Vagina (tissue), 2 donors: ENCODE data around the gene VIL1. TPM values are rescaled to one million over a fixed set of nuclear protein-coding genes. Genes with fewer than 3 reads are reported as not detected.

ENCODE experiments used
- DNase-seq, 2 donors: peaks; one replicate each; pipeline ENCODE4 v3.0.0-alpha.2; 2017; ENCODE audit errors: extremely low spot score in 2 of 2
- H3K27ac ChIP-seq: fragments of 200-600 bp; sonication (generic); one replicate; pipeline ENCODE4 v1.5.1; 2019
- H3K27me3 ChIP-seq: fragments of 200-600 bp; sonication (generic); one replicate; pipeline ENCODE4 v1.5.1; 2019
- H3K36me3 ChIP-seq, 2 donors: fragments of 200-600 bp; sonication (generic); one replicate each; pipeline ENCODE4 v1.5.1; 2017 to 2019
- H3K4me1 ChIP-seq: fragments of 200-600 bp; sonication (generic); one replicate; pipeline ENCODE4 v1.5.1; 2019
- H3K4me3 ChIP-seq, 2 donors: fragments of 200-600 bp; sonication (generic); 1 replicate in 1 of 2; 2 replicates in 1 of 2; pipeline ENCODE4 v1.5.1; 2016 to 2019
- H3K9me3 ChIP-seq: fragments of 200-600 bp; sonication (generic); one replicate; pipeline ENCODE4 v1.5.1; 2019
- POLR2A ChIP-seq, 2 donors: fragments of 450-650 bp; IDR thresholded peaks; one replicate each; pipeline ENCODE4 v1.6.1; 2017; ENCODE audit warnings: antibody characterized with exemption in 2 of 2, mild to moderate bottlenecking in 2 of 2, moderate library complexity in 2 of 2
- POLR2AphosphoS5 ChIP-seq, 2 donors: sonication (generic); formaldehyde crosslinking; IDR thresholded peaks; one replicate each; pipeline ENCODE4 v1.9.0; 2017; ENCODE audit warnings: antibody characterized with exemption in 2 of 2, mild to moderate bottlenecking in 2 of 2, low read depth in 1 of 2; ENCODE audit not compliant: insufficient read depth in 1 of 2
- intact Hi-C: fragments of 100-400 bp; cut with DNase I; formaldehyde crosslinking; loops from one replicate; pipeline ENCODE4 v1.15.1; 2023
- total RNA-seq: library from RNA; depleted of rRNA; stranded (reverse); fragments of >200 nt; gene quantifications from one replicate; pipeline ENCODE4 v1.2.3, GENCODE V29; 2016
- TF ChIP-seq, protein P1 (sequence below), 3 experiments: fragments of 450-650 bp in 2 of 3; fragments of 200-600 bp in 1 of 3; sonication (generic) in 1 of 3; IDR thresholded peaks; one replicate each; pipeline ENCODE4 v1.5.1; 2017 to 2019; ENCODE audit warnings: antibody characterized with exemption in 3 of 3, mild to moderate bottlenecking in 2 of 3, moderate library complexity in 2 of 3

The VIL1 gene
- total RNA-seq, 1 donor from 2014 or later: not detected

DNA sequence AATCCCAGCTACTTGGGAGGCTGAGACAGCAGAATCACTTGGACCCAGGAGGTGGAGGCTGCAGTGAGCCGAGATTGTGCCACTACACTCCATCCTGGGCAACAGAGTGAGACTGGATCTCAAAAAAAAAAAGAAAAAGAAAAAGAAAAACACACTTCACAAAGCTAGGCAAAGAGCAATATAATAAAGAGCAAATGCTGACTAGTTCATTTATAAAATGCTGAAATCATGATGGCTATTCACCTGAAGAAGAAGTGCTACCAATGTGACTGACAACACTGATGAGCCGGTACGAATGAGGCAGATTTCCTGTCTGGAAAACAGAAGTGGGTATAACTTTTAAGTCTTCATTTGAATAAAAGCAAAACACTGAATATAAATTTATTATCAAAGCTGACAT is 37.9 kb downstream of the VIL1 start:
- DNase-seq: no peak
- Histone ChIP-seq H3K36me3 (peaks cover 0 to 48% of the 10 kb centered on the region in 2 donors), H3K27ac (no peak overlapping the region), H3K4me3 (no peak overlapping the region), H3K27me3 (no peaks in the 10 kb centered on the region), H3K9me3 (no peaks in the 10 kb centered on the region), H3K4me1 (no peaks in the 10 kb centered on the region)
- TF ChIP-seq POLR2A (IDR thresholded peaks at IDR 0.05) (no peak), POLR2AphosphoS5 (IDR thresholded peaks at IDR 0.05; ENCODE audit: insufficient read depth in 1 of 2, low read depth in 1 of 2) (no peak)
- TF ChIP-seq, protein P1, sequence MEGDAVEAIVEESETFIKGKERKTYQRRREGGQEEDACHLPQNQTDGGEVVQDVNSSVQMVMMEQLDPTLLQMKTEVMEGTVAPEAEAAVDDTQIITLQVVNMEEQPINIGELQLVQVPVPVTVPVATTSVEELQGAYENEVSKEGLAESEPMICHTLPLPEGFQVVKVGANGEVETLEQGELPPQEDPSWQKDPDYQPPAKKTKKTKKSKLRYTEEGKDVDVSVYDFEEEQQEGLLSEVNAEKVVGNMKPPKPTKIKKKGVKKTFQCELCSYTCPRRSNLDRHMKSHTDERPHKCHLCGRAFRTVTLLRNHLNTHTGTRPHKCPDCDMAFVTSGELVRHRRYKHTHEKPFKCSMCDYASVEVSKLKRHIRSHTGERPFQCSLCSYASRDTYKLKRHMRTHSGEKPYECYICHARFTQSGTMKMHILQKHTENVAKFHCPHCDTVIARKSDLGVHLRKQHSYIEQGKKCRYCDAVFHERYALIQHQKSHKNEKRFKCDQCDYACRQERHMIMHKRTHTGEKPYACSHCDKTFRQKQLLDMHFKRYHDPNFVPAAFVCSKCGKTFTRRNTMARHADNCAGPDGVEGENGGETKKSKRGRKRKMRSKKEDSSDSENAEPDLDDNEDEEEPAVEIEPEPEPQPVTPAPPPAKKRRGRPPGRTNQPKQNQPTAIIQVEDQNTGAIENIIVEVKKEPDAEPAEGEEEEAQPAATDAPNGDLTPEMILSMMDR (IDR thresholded peaks at IDR 0.05): no peak
- intact Hi-C loops: no loop called here

DNA sequence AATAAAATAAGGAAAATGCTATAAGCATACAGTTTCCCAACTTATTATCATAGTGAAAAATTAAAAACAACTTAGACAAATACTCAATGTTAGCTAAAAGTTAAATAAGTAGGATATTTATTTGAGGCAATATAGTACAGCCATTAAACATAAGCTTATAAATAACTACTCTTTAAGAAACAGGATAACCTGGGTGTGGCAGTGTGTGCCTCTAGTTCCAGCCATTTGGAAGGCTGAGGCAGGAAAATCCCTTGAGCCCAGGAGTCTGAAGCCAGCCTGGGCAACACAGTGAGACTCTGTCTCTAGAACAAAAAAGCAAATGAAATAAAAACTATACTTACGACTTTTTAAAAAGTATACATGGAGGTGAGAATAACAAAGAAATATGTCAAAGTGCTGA is 39.7 kb downstream of the VIL1 start:
- TF ChIP-seq POLR2A (IDR thresholded peaks at IDR 0.05): no peak
- no peak for TF ChIP-seq POLR2AphosphoS5 (IDR thresholded peaks at IDR 0.05; ENCODE audit: insufficient read depth in 1 of 2, low read depth in 1 of 2)
- TF ChIP-seq, protein P1 (IDR thresholded peaks at IDR 0.05): no peak
- intact Hi-C loops: no loop called here
- Histone ChIP-seq H3K27me3 (no peaks in the 10 kb centered on the region), H3K36me3 (peaks cover 0 to 34% of the 10 kb centered on the region in 2 donors), H3K4me3 (no peak overlapping the region), H3K9me3 (no peaks in the 10 kb centered on the region), H3K27ac (no peak overlapping the region), H3K4me1 (no peaks in the 10 kb centered on the region)
- no peak for DNase-seq

DNA sequence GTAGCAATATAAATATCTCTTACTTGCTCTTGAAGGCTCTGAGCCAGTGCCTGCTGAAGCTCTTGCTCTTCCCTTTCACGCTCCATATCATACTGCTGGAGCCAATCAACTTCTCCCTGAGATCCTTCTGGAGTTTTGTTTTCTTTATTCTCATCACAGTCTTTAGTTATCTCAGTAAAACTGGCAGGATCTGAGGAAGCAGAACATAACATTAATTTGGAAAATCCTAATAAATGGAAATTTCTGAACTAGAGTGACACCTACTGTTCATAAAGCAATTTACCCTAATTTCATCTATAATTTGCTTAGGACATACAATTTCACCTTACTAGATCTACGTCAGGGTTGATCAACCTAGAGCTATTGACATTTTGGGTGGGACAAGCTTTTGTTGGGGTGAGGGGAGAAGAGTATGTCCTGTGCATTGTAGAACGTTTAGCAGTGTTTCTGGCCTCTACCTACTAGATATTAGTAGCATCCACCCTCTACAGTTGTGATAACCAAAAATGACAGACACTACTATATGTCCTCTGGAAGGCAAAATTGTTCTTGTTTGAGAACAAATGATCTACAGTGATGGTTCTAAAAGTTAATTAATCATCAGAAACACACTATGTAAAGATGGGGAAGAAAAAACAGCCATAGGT is 47.2 kb downstream of the VIL1 start:
- Histone ChIP-seq H3K36me3 (no peaks in the 10 kb centered on the region), H3K27ac (no peak overlapping the region), H3K27me3 (no peaks in the 10 kb centered on the region), H3K4me3 (no peak overlapping the region), H3K9me3 (no peaks in the 10 kb centered on the region), H3K4me1 (no peaks in the 10 kb centered on the region)
- TF ChIP-seq POLR2AphosphoS5 (IDR thresholded peaks at IDR 0.05; ENCODE audit: insufficient read depth in 1 of 2, low read depth in 1 of 2): no peak
- TF ChIP-seq, protein P1 (IDR thresholded peaks at IDR 0.05): peak; percentile 31 to 48 (median 44)
- TF ChIP-seq POLR2A (IDR thresholded peaks at IDR 0.05): no peak
- intact Hi-C loops: no loop called here
- no peak for DNase-seq

DNA sequence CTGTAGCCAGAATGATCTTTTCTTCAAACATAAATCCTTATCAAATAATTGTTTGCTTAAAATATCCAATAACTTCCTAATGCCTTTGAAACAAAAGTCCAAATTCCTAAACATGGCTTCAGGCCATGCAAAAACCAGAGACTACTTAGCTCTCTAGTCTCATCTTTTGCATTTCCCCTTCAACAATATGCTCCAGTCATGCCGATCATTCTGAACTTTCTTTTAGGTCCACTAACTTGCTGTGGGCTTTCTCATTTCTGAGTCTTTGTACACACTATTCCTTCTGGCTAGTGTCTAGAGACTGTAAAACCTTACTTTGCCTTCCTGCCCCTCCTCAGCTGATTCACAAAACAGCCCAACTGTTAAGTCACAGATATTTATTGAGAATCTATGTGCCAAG is 51.5 kb downstream of the VIL1 start:
- no peak overlapping the region for H3K4me3 ChIP-seq
- no peak for DNase-seq
- intact Hi-C loops: loop anchor here (2.0 kb wide), 1 partner anchor 68 kb away; no protein-coding TSS in a partner anchor
- H3K27me3 ChIP-seq: no peaks in the 10 kb centered on the region
- H3K4me1 ChIP-seq: no peaks in the 10 kb centered on the region
- TF ChIP-seq POLR2A (IDR thresholded peaks at IDR 0.05) (no peak), POLR2AphosphoS5 (IDR thresholded peaks at IDR 0.05; ENCODE audit: insufficient read depth in 1 of 2, low read depth in 1 of 2) (no peak)
- TF ChIP-seq, protein P1 (IDR thresholded peaks at IDR 0.05): no peak
- H3K9me3 ChIP-seq: no peaks in the 10 kb centered on the region
- H3K36me3 ChIP-seq: peaks cover 0 to 17% of the 10 kb centered on the region in 2 donors
- H3K27ac ChIP-seq: no peak overlapping the region

DNA sequence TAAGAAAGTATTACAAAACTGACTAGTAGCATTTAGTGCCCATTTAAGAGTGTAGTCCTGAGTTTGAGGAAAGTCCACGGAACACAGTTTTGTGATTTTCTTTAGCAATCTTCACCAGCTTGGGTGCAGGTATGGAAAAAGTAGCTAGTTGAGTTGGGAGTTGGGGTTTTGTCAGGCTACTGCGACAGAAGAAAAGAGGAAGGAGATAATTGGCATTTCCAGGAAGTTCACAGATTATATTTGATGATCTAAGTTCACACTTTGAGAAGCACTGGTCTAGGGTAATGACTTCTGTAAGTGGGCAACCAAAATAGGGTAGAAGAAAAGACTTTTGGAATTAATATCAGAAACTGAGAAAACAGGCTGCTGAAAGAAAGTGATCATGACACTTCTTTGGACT is 52.1 kb downstream of the VIL1 start:
- Histone ChIP-seq H3K4me1 (no peaks in the 10 kb centered on the region), H3K27ac (no peak overlapping the region), H3K4me3 (no peak overlapping the region), H3K36me3 (peaks cover 0 to 22% of the 10 kb centered on the region in 2 donors), H3K27me3 (no peaks in the 10 kb centered on the region), H3K9me3 (no peaks in the 10 kb centered on the region)
- TF ChIP-seq POLR2AphosphoS5 (IDR thresholded peaks at IDR 0.05; ENCODE audit: insufficient read depth in 1 of 2, low read depth in 1 of 2) (no peak), POLR2A (IDR thresholded peaks at IDR 0.05) (no peak)
- TF ChIP-seq, protein P1 (IDR thresholded peaks at IDR 0.05): no peak
- DNase-seq: no peak
- intact Hi-C loops: loop anchor here (2.0 kb wide), 1 partner anchor 68 kb away; no protein-coding TSS in a partner anchor
